HepG2 (cell line): ENCODE data around the gene CCBE1. TPM values are rescaled to one million over a fixed set of nuclear protein-coding genes. Genes with fewer than 3 reads are reported as not detected.

ENCODE experiments used
- ATAC-seq: fragments of 200-7000 bp; cut with Tn5 transposase; 3 replicates; pipeline ENCODE4 v1.9.1; 2020; ENCODE audit warnings: mild to moderate bottlenecking, moderate library complexity
- BruUV-seq: library from RNA; stranded (reverse); fragments of 400-500 nt; replicated peaks from 2 replicates; lab custom pipeline; 2021; lab: Mats Ljungman, UMichigan
- CTCF ChIA-PET: fragments of 300-600 bp; formaldehyde crosslinking; extraction: SDS; loops from one replicate; lab custom pipeline; 2021; ENCODE audit warnings: low total read pairs, inconsistent platforms, low intra/inter-chr PET ratio; lab: Yijun Ruan, JAX
- POLR2A ChIA-PET: fragments of 350-600 bp; sonication (Branson Sonifier 250); formaldehyde crosslinking; loops from one replicate; lab custom pipeline; 2020; ENCODE audit warnings: antibody characterized with exemption, inconsistent platforms; lab: Yijun Ruan, JAX
- DNase-seq: peaks from one replicate; pipeline ENCODE4 v3.0.0-alpha.2; 2015; ENCODE audit warnings: low spot score
- FAIRE-seq: peaks from 3 replicates; lab custom pipeline; 2011; peaks lifted over from hg19 to GRCh38; lab: Jason Lieb, UNC
- H2AFZ ChIP-seq: one replicate; pipeline ENCODE4 v1.6.1; 2011; ENCODE audit warnings: low read length, inconsistent platforms
- H3K27ac ChIP-seq: fragments of 300-600 bp; 3 replicates; pipeline ENCODE4 v1.8.0; 2011; ENCODE audit warnings: mixed run types, mild to moderate bottlenecking, mixed read lengths, low read length, inconsistent platforms; ENCODE audit not compliant: insufficient read depth; ENCODE audit errors: extremely low read length
- H3K27me3 ChIP-seq, 2 experiments: fragments of 200-600 bp in 1 of 2; 2 replicates in 1 of 2; 3 replicates in 1 of 2; pipeline versions ENCODE4 v1.6.0 to v1.8.0; 2011; ENCODE audit warnings: low read length in 2 of 2, mild to moderate bottlenecking in 2 of 2, moderate library complexity in 2 of 2, inconsistent platforms in 1 of 2; ENCODE audit not compliant: insufficient read depth in 2 of 2, control insufficient read depth in 1 of 2
- H3K36me3 ChIP-seq, 2 experiments: fragments of 200-600 bp in 1 of 2; replicated peaks in 1 of 2; 2 replicates in 1 of 2; 3 replicates in 1 of 2; pipeline versions ENCODE4 v1.5.1 to v1.8.0; 2011; ENCODE audit warnings: low read length in 2 of 2, inconsistent platforms in 1 of 2; ENCODE audit not compliant: insufficient read depth in 2 of 2, control insufficient read depth in 1 of 2
- H3K4me1 ChIP-seq: 2 replicates; pipeline ENCODE4 v1.5.1; 2012; ENCODE audit warnings: low read length, inconsistent platforms; ENCODE audit not compliant: insufficient read depth
- H3K4me2 ChIP-seq: 2 replicates; pipeline ENCODE4 v1.6.0; 2011; ENCODE audit warnings: low read depth, low read length, inconsistent platforms
- H3K4me3 ChIP-seq, 3 experiments: fragments of 200-600 bp in 1 of 3; sonication (generic), shearing (Covaris generic) in 1 of 3; replicated peaks in 1 of 3; 2 replicates each; pipeline ENCODE4 v1.5.1; 2011 to 2016; ENCODE audit warnings: low read length in 3 of 3, inconsistent platforms in 2 of 3, low read depth in 2 of 3, mild to moderate bottlenecking in 2 of 3, control low read depth in 1 of 3, mixed read lengths in 1 of 3; ENCODE audit not compliant: insufficient read depth in 1 of 3
- H3K79me2 ChIP-seq: one replicate; pipeline ENCODE4 v1.6.1; 2011; ENCODE audit warnings: low read length, inconsistent platforms; ENCODE audit not compliant: insufficient read depth
- H3K9ac ChIP-seq: 2 replicates; pipeline ENCODE4 v1.6.0; 2011; ENCODE audit warnings: mild to moderate bottlenecking, low read depth, low read length, inconsistent platforms; ENCODE audit not compliant: insufficient read depth
- H3K9me3 ChIP-seq: 2 replicates; pipeline ENCODE4 v1.5.1; 2012; ENCODE audit warnings: mild to moderate bottlenecking, low read length
- H4K20me1 ChIP-seq: 2 replicates; pipeline ENCODE4 v1.6.0; 2011; ENCODE audit warnings: inconsistent platforms, mild to moderate bottlenecking, low read length, moderate library complexity; ENCODE audit not compliant: insufficient read depth
- ATAD3A ChIP-seq: sonication (generic); formaldehyde crosslinking; IDR thresholded peaks from 2 replicates; pipeline ENCODE4 v1.4.0; 2020; ENCODE audit warnings: missing genetic modification reagents
- HES4 ChIP-seq: sonication (generic); formaldehyde crosslinking; IDR thresholded peaks from 2 replicates; pipeline ENCODE4 v1.9.0; 2021; ENCODE audit warnings: mild to moderate bottlenecking, missing genetic modification reagents, borderline replicate concordance
- HNRNPH1 ChIP-seq: fragments of 200-400 bp; formaldehyde crosslinking; optimal IDR thresholded peaks from 2 replicates; pipeline ENCODE3; 2017; ENCODE audit warnings: mild to moderate bottlenecking, low read depth, low read length
- KDM5B ChIP-seq: sonication (generic); formaldehyde crosslinking; IDR thresholded peaks from 2 replicates; pipeline ENCODE4 v1.4.0; 2020; ENCODE audit warnings: missing genetic modification reagents, mild to moderate bottlenecking, borderline replicate concordance
- KLF16 ChIP-seq, 2 experiments: sonication (generic) in 1 of 2; formaldehyde crosslinking in 1 of 2; IDR thresholded peaks; 2 replicates each; pipeline versions ENCODE4 v1.6.1 to v1.8.0; 2016 to 2023; ENCODE audit warnings: missing genetic modification reagents in 2 of 2, missing compliant biosample characterization in 1 of 2
- MXD4 ChIP-seq: IDR thresholded peaks from 2 replicates; pipeline ENCODE4 v1.6.1; 2016; ENCODE audit warnings: mild to moderate bottlenecking, missing biosample characterization, missing genetic modification reagents
- NR2F2 ChIP-seq: IDR thresholded peaks from 2 replicates; pipeline ENCODE4 v1.6.1; 2012; ENCODE audit warnings: low read depth, inconsistent platforms, borderline replicate concordance
- YEATS4 ChIP-seq: sonication (generic); formaldehyde crosslinking; IDR thresholded peaks from 2 replicates; pipeline ENCODE4 v1.4.0; 2020; ENCODE audit warnings: missing genetic modification reagents, borderline replicate concordance
- ZNF225 ChIP-seq: sonication (generic); formaldehyde crosslinking; IDR thresholded peaks from 2 replicates; pipeline ENCODE4 v1.4.0; 2020; ENCODE audit warnings: mild to moderate bottlenecking, missing genetic modification reagents
- ZNF329 ChIP-seq: sonication (generic); formaldehyde crosslinking; IDR thresholded peaks from 2 replicates; pipeline ENCODE4 v1.9.0; 2021; ENCODE audit warnings: low read depth, mild to moderate bottlenecking, missing genetic modification reagents
- ZNF432 ChIP-seq: sonication (generic); formaldehyde crosslinking; IDR thresholded peaks from 2 replicates; pipeline ENCODE4 v1.5.0; 2020; ENCODE audit warnings: missing genetic modification reagents, mild to moderate bottlenecking, borderline replicate concordance
- ZNF496 ChIP-seq: sonication (generic); formaldehyde crosslinking; IDR thresholded peaks from 2 replicates; pipeline ENCODE4 v1.8.1; 2023; ENCODE audit warnings: mild to moderate bottlenecking, moderate library complexity, missing genetic modification reagents; ENCODE audit not compliant: insufficient replicate concordance
- ZNF672 ChIP-seq: sonication (generic); formaldehyde crosslinking; IDR thresholded peaks from 2 replicates; pipeline ENCODE4 v1.8.1; 2022; ENCODE audit warnings: missing genetic modification reagents
- ZNF678 ChIP-seq: sonication (generic); formaldehyde crosslinking; IDR thresholded peaks from 2 replicates; pipeline ENCODE4 v1.4.0; 2020; ENCODE audit warnings: mild to moderate bottlenecking, missing genetic modification reagents
- ZNF703 ChIP-seq: sonication (generic); formaldehyde crosslinking; IDR thresholded peaks from 2 replicates; pipeline ENCODE4 v1.5.1; 2020; ENCODE audit warnings: missing genetic modification reagents, mild to moderate bottlenecking, moderate library complexity, borderline replicate concordance
- WGBS: methylation state at CpG from one replicate; pipeline ENCODE4 v1.1.6; 2017; ENCODE audit warnings: low lambda C conversion rate; 5-methylcytosine and 5-hydroxymethylcytosine counted together
- in situ Hi-C: cut with HindIII; loops from 2 replicates; pipeline ENCODE4 v1.10.0; 2017; ENCODE audit warnings: low pct_unique_long_range_greater_than_20kb; ENCODE audit not compliant: extremely low pct_ligation_motif_present
- intact Hi-C: fragments of 100-400 bp; cut with micrococcal nuclease; formaldehyde crosslinking; loops from one replicate; pipeline ENCODE4 v1.10.0; 2022; ENCODE audit not compliant: unreplicated experiment
- polyA plus RNA-seq, 8 experiments: library from polyadenylated mRNA; depleted of rRNA in 3 of 8; stranded (reverse) in 7 of 8; unstranded in 1 of 8; fragments of >200 nt; fragmentation: Illumina TruSeq in 4 of 8; extraction: Trizol in 4 of 8; gene quantifications; 2 replicates each; pipeline versions ENCODE4 v1.2.1 to v1.2.3, GENCODE V29; 2011 to 2016; ENCODE audit warnings: low read depth in 4 of 8, missing spikeins in 1 of 8, mixed read lengths in 1 of 8; ENCODE audit not compliant: insufficient read depth in 1 of 8
- total RNA-seq, 5 experiments: library from RNA; depleted of rRNA; stranded (reverse); fragments of >200 nt; fragmentation: Illumina TruSeq; extraction: Trizol; gene quantifications; 2 replicates each; pipeline ENCODE4 v1.2.3, GENCODE V29; 2016; ENCODE audit warnings: low read depth in 1 of 5

Gene CCBE1
- total and polyA plus RNA-seq, 2 of the 13 experiments (the other 11 are each of a cell fraction or from before 2014, with no cell fraction given), result not detected

DNA sequence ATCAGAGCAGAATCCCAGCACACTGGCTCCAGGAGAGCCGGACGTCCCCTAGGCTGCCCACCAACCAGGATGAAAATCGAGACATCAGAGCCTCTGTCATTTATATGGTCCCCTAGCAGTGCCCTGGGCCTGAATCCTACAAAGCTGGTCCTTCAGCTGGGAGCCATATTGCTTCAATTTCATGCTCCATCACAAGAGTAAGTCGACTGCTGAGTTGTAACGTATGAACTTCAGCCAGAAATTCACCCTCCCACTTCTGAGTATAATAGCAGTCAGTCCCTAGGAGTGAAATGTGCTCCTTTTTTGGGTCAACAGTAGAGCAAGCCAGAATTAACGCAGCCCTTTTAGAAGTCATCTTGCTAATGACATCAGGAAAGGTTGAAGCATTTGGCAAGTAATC, 126.4 kb downstream of the CCBE1 start:
- DNase-seq, result no peak
- ChIA-PET POLR2A (no interaction called here), CTCF (no interaction called here)
- intact Hi-C loops (no loop called here), in situ Hi-C loops (no loop called here)
- Histone ChIP-seq H2AFZ (no peak overlapping the region), H4K20me1 (no peaks in the 10 kb centered on the region), H3K9me3 (no peaks in the 10 kb centered on the region), H3K9ac (no peak overlapping the region), H3K4me2 (no peak overlapping the region), H3K27ac (no peak overlapping the region), H3K27me3 (peaks cover 0 to 4% of the 10 kb centered on the region in 2 experiments; a peak in 1 of 5 replicates), H3K79me2 (no peaks in the 10 kb centered on the region), H3K4me3 (no peak overlapping the region), H3K4me1 (no peaks in the 10 kb centered on the region), H3K36me3 (no peaks in the 10 kb centered on the region)
- 19% methylated on average over 4 of the region's 6 CpGs for WGBS
- BruUV-seq, result no TSS peak
- TF ChIP-seq ZNF329 (CRISPR knock-in tag) (no peak), ZNF672 (CRISPR knock-in tag) (no peak), ZNF703 (CRISPR knock-in tag) (no peak), MXD4 (CRISPR knock-in tag) (no peak), YEATS4 (CRISPR knock-in tag) (no peak), HNRNPH1 (no peak), NR2F2 (no peak), ZNF496 (CRISPR knock-in tag) (no peak), KDM5B (CRISPR knock-in tag) (no peak), ATAD3A (CRISPR knock-in tag) (no peak), HES4 (CRISPR knock-in tag) (no peak), ZNF678 (CRISPR knock-in tag) (no peak), ZNF432 (no peak), ZNF225 (CRISPR knock-in tag) (no peak), KLF16 (CRISPR knock-in tag; IDR thresholded peaks at IDR 0.05) (no peak)
- FAIRE-seq, result no peak
- ATAC-seq, result no peak
